Activated T-cell treated with anti-CD3 and anti-CD28 coated beads for 4 hours (primary cell): ENCODE results near the gene GATA1.

ENCODE experiments used
- DNase-seq: peaks from one replicate; pipeline ENCODE4 v3.0.0-alpha.2; 2020

GATA1 gene

GRCh38 chrX:48786341-48786800, at the start of gene GATA1:
Gene GATA1 (plus strand): TSS chrX:48786590. CDS start chrX:48791110, 4,520 bp downstream.
- no peak for DNase-seq

GRCh38 chrX:48736878-48737212, 49.5 kb upstream of the GATA1 start:
- no peak for DNase-seq

- DNase-seq = peak; percentile 66
These were observed 49.0 kb upstream of the GATA1 start for GRCh38 chrX:48737213-48737938.

GRCh38 chrX:48737940-48738339, 48.5 kb upstream of the GATA1 start:
- DNase-seq = no peak

- no peak for DNase-seq
These were observed 44.6 kb upstream of the GATA1 start for GRCh38 chrX:48741834-48742233.

GRCh38 chrX:48745222-48745621, 41.2 kb upstream of the GATA1 start:
- DNase-seq = no peak

GRCh38 chrX:48747415-48748016, 38.9 kb upstream of the GATA1 start:
- no peak for DNase-seq

- no peak for DNase-seq
These were observed 37.2 kb upstream of the GATA1 start for GRCh38 chrX:48749182-48749581.

GRCh38 chrX:48751343-48751742, 35.0 kb upstream of the GATA1 start:
- no peak for DNase-seq

- DNase-seq = no peak
These were observed 33.9 kb upstream of the GATA1 start for GRCh38 chrX:48752498-48752897.

- no peak for DNase-seq
These were observed 32.6 kb upstream of the GATA1 start for GRCh38 chrX:48753708-48754228.

GRCh38 chrX:48754238-48754637, 32.2 kb upstream of the GATA1 start:
- no peak for DNase-seq

GRCh38 chrX:48761674-48762471, 24.5 kb upstream of the GATA1 start, which contains the start of gene GLOD5:
Gene GLOD5 (plus strand): TSS chrX:48761747. CDS start chrX:48761791, 44 bp downstream.
- no peak for DNase-seq

GRCh38 chrX:48769230-48769629, 17.2 kb upstream of the GATA1 start:
- DNase-seq = no peak

- DNase-seq = no peak
These were observed 16.1 kb upstream of the GATA1 start for GRCh38 chrX:48770296-48770695.

- no peak for DNase-seq
These were observed 13.8 kb upstream of the GATA1 start for GRCh38 chrX:48772602-48773001.

- no peak for DNase-seq
These were observed 9.5 kb upstream of the GATA1 start for GRCh38 chrX:48776818-48777439.

- no peak for DNase-seq
These were observed 7.0 kb upstream of the GATA1 start for GRCh38 chrX:48779399-48779798.

- DNase-seq = no peak
These were observed 4.7 kb upstream of the GATA1 start for GRCh38 chrX:48781705-48782104.

- DNase-seq = no peak
These were observed 4.2 kb upstream of the GATA1 start for GRCh38 chrX:48782216-48782615.

- no peak for DNase-seq
These were observed 3.6 kb upstream of the GATA1 start for GRCh38 chrX:48782795-48783194.

- DNase-seq = no peak
These were observed 1.7 kb upstream of the GATA1 start for GRCh38 chrX:48784726-48785125.

- DNase-seq = no peak
These were observed 1.2 kb upstream of the GATA1 start for GRCh38 chrX:48785186-48785539.
